Astrocyte (in vitro differentiated cells and primary cell): ENCODE data around the gene AMY2B. TPM values are rescaled to one million over a fixed set of nuclear protein-coding genes. Genes with fewer than 3 reads are reported as not detected.
"Not testable (repeated sequence)": the region's sequence is repeated elsewhere in the genome, so short reads cannot be mapped to it uniquely, and the experiment has no call there.

Source experiments
- DNase-seq: peaks from one replicate; pipeline ENCODE4 v3.0.0-alpha.2; 2010; ENCODE audit warnings: low read depth
- FAIRE-seq: peaks from 2 replicates; lab custom pipeline; 2011; peaks lifted over from hg19 to GRCh38; lab: Jason Lieb, UNC
- H2AFZ ChIP-seq: 2 replicates; pipeline ENCODE4 v1.6.0; 2012; ENCODE audit warnings: low read depth, low read length, inconsistent platforms
- H3K27ac ChIP-seq: 2 replicates; pipeline ENCODE4 v1.5.1; 2011; ENCODE audit warnings: low read depth, low read length, inconsistent platforms
- H3K27me3 ChIP-seq: 2 replicates; pipeline ENCODE4 v1.6.0; 2011; ENCODE audit warnings: low read length, inconsistent platforms; ENCODE audit not compliant: insufficient read depth
- H3K36me3 ChIP-seq: 2 replicates; pipeline ENCODE4 v1.5.1; 2011; ENCODE audit warnings: low read length, inconsistent platforms; ENCODE audit not compliant: insufficient read depth
- H3K4me1 ChIP-seq: 2 replicates; pipeline ENCODE4 v1.5.1; 2011; ENCODE audit warnings: low read length, inconsistent platforms; ENCODE audit not compliant: insufficient read depth
- H3K4me2 ChIP-seq: 2 replicates; pipeline ENCODE4 v1.6.0; 2012; ENCODE audit warnings: low read length, inconsistent platforms
- H3K4me3 ChIP-seq: 2 replicates; pipeline ENCODE4 v1.5.1; 2011; ENCODE audit warnings: low read depth, mild to moderate bottlenecking, low read length, inconsistent platforms; ENCODE audit not compliant: insufficient read depth
- H3K79me2 ChIP-seq: 2 replicates; pipeline ENCODE4 v1.6.0; 2012; ENCODE audit warnings: mild to moderate bottlenecking, low read length, inconsistent platforms; ENCODE audit not compliant: insufficient read depth
- H3K9ac ChIP-seq: 2 replicates; pipeline ENCODE4 v1.6.0; 2012; ENCODE audit warnings: mild to moderate bottlenecking, low read length, inconsistent platforms
- H3K9me3 ChIP-seq: 2 replicates; pipeline ENCODE4 v1.5.1; 2012; ENCODE audit warnings: low read depth, mild to moderate bottlenecking, low read length, inconsistent platforms; ENCODE audit not compliant: insufficient read depth
- H4K20me1 ChIP-seq: 2 replicates; pipeline ENCODE4 v1.6.0; 2012; ENCODE audit warnings: low read length, inconsistent platforms; ENCODE audit not compliant: insufficient read depth
- H3K27ac Mint-ChIP-seq: one replicate; pipeline ENCODE4 v1.8.0; 2021; ENCODE audit warnings: mild to moderate bottlenecking, mixed read lengths; ENCODE audit not compliant: unreplicated experiment
- H3K27me3 Mint-ChIP-seq: one replicate; pipeline ENCODE4 v1.8.0; 2021; ENCODE audit warnings: low read depth, mixed read lengths; ENCODE audit not compliant: unreplicated experiment
- H3K36me3 Mint-ChIP-seq: one replicate; pipeline ENCODE4 v1.8.0; 2021; ENCODE audit warnings: low read depth, mixed read lengths; ENCODE audit not compliant: unreplicated experiment
- H3K4me1 Mint-ChIP-seq: one replicate; pipeline ENCODE4 v1.8.0; 2021; ENCODE audit warnings: low read depth, mixed read lengths; ENCODE audit not compliant: unreplicated experiment
- H3K4me3 Mint-ChIP-seq: one replicate; pipeline ENCODE4 v1.8.0; 2021; ENCODE audit warnings: mild to moderate bottlenecking, moderate library complexity, mixed read lengths; ENCODE audit not compliant: unreplicated experiment
- H3K9me3 Mint-ChIP-seq: one replicate; pipeline ENCODE4 v1.8.0; 2021; ENCODE audit warnings: mild to moderate bottlenecking, mixed read lengths; ENCODE audit not compliant: unreplicated experiment
- EZH2 ChIP-seq: IDR thresholded peaks from 2 replicates; pipeline ENCODE4 v1.6.1; 2012; ENCODE audit warnings: mild to moderate bottlenecking, low read length, inconsistent platforms; ENCODE audit not compliant: insufficient read depth
- total RNA-seq: library from RNA; stranded (reverse); gene quantifications from 2 replicates; pipeline ENCODE4 v1.2.1, GENCODE V29; 2021
- TF ChIP-seq, protein P1 (sequence below): IDR thresholded peaks from 2 replicates; pipeline ENCODE4 v1.5.1; 2011; ENCODE audit warnings: low read depth, mild to moderate bottlenecking, inconsistent platforms, low read length, moderate library complexity; ENCODE audit not compliant: insufficient read depth

Gene AMY2B
- total RNA-seq, 1 donor from 2014 or later = 1.7 TPM

DNA sequence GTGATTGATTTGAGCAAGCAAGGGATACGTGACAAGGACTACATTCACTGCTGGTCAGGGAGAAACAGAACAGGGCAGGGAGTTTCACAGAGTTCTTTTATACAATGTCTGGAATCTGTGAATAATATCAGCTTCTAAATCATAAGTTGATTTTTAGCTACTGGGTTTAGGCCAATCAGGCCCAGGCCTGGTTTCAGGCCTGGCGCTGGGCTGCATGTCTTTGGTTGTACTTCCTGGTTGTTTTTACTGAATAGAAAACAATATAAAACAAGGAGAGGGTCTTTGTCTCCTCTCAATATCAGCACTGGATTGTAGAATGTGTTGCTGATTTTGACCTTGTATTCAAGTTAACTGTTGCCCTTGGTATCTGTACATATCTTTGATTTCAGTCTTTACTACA is 45.0 kb downstream of the AMY2B start:
- Histone ChIP-seq H4K20me1 (no peaks in the 10 kb centered on the region), H2AFZ (no peak overlapping the region), H3K79me2 (no peaks in the 10 kb centered on the region), H3K4me2 (no peak overlapping the region), H3K27ac (no peak overlapping the region), H3K4me3 (no peak overlapping the region), H3K27me3 (no peaks in the 10 kb centered on the region), H3K4me1 (no peaks in the 10 kb centered on the region), H3K9me3 (no peaks in the 10 kb centered on the region), H3K9ac (no peak overlapping the region), H3K36me3 (no peaks in the 10 kb centered on the region)
- no peaks in the 10 kb centered on the region for H3K4me1 Mint-ChIP-seq
- FAIRE-seq (no peak), DNase-seq (no peak)
- H3K9me3 Mint-ChIP-seq = no peaks in the 10 kb centered on the region
- TF ChIP-seq EZH2 = no peak
- TF ChIP-seq, protein P1, sequence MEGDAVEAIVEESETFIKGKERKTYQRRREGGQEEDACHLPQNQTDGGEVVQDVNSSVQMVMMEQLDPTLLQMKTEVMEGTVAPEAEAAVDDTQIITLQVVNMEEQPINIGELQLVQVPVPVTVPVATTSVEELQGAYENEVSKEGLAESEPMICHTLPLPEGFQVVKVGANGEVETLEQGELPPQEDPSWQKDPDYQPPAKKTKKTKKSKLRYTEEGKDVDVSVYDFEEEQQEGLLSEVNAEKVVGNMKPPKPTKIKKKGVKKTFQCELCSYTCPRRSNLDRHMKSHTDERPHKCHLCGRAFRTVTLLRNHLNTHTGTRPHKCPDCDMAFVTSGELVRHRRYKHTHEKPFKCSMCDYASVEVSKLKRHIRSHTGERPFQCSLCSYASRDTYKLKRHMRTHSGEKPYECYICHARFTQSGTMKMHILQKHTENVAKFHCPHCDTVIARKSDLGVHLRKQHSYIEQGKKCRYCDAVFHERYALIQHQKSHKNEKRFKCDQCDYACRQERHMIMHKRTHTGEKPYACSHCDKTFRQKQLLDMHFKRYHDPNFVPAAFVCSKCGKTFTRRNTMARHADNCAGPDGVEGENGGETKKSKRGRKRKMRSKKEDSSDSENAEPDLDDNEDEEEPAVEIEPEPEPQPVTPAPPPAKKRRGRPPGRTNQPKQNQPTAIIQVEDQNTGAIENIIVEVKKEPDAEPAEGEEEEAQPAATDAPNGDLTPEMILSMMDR = no peak
- no peak overlapping the region for H3K27ac Mint-ChIP-seq
- H3K27me3 Mint-ChIP-seq = no peaks in the 10 kb centered on the region
- H3K4me3 Mint-ChIP-seq = no peak overlapping the region
- H3K36me3 Mint-ChIP-seq = no peaks in the 10 kb centered on the region

DNA sequence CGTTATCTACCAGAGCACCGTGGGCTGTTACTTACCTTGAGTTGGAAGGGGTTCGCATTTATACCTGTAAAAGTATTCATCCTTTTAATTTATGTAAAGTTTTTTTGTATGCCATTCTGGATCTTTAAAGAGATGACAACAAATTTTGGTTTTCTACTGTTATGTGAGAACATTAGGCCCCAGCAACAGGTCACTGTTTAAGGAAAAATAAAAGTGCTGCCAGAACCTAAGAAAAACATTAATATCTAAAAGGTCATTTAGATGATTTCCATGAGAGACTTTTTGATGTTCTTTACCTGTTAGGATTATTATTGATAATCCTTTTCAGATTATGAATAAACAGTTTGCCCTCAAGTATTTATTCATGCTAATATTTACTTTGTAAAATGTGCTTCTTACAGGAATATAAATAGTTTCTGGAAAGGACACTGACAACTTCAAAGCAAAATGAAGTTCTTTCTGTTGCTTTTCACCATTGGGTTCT is 45.6 kb downstream of the AMY2B start, which contains the start of gene AMY2A:
TSS of gene AMY2A (plus strand) at position 434 of the 484 bp plus-strand sequence. CDS start at position 448, 14 bp downstream.
- not testable (repeated sequence) for H3K4me1 ChIP-seq, H3K9ac ChIP-seq, H2AFZ ChIP-seq, FAIRE-seq, H3K9me3 ChIP-seq, H3K4me2 ChIP-seq, H3K27me3 ChIP-seq, H3K79me2 ChIP-seq, DNase-seq, H3K4me3 ChIP-seq, H3K27ac ChIP-seq, H3K27me3 Mint-ChIP-seq, H3K4me3 Mint-ChIP-seq, H3K9me3 Mint-ChIP-seq, H3K36me3 ChIP-seq, H4K20me1 ChIP-seq, H3K27ac Mint-ChIP-seq, H3K4me1 Mint-ChIP-seq, H3K36me3 Mint-ChIP-seq

DNA sequence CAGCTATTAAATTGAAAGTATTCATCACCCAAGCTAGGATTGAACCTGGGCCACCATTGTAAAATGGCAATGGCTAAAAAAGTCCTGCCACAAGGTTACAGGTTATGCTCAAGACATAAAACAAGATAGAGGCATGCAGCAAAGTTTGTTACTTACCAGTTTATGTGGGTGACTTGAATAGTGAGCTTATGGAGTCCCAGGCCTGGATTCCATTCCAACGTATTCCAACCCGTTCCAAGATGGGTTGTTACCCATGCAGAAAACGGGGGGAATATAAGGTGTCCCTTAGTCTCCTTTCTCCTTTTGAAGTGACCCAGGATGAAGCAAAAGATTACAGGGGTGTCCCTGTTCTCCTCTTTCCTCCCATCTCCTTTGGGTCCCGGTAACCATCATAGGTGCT is 56.0 kb downstream of the AMY2B start:
- H3K4me2 ChIP-seq, H3K27ac ChIP-seq, H3K4me3 ChIP-seq, H3K9me3 Mint-ChIP-seq, FAIRE-seq, H2AFZ ChIP-seq, H3K4me3 Mint-ChIP-seq, H4K20me1 ChIP-seq, H3K9me3 ChIP-seq, H3K36me3 ChIP-seq, H3K27me3 Mint-ChIP-seq, H3K27me3 ChIP-seq, H3K4me1 Mint-ChIP-seq, DNase-seq, H3K27ac Mint-ChIP-seq, H3K79me2 ChIP-seq, H3K4me1 ChIP-seq, H3K36me3 Mint-ChIP-seq, H3K9ac ChIP-seq: not testable (repeated sequence)

Other genes starting within 250 kb of the AMY2B start
- gene RNPC3, start 45.9 kb upstream of the AMY2B start, total RNA-seq = 11.3 and 12.7 TPM in 2 replicates
- not detected in 2 replicates for gene AMY2A, start 45.8 kb downstream of the AMY2B start, total RNA-seq
- not detected in 2 replicates for gene AMY1A, start 84.2 kb downstream of the AMY2B start, total RNA-seq
- gene AMY1B, start 124.6 kb downstream of the AMY2B start, total RNA-seq = not detected in 2 replicates
- gene AMY1C, start 178.3 kb downstream of the AMY2B start, total RNA-seq = not detected in 2 replicates